HG02610 (cell line): Measurements from ENCODE around the gene KCNQ1OT1.

Experiments
- ATAC-seq: cut with Tn5 transposase; IDR thresholded peaks from one replicate; pipeline ENCODE4 v1.9.1; 2021; ENCODE audit warnings: mild to moderate bottlenecking, moderate library complexity; ENCODE audit not compliant: unreplicated experiment

Gene KCNQ1OT1

GRCh38 chr11:2669634-2670469, 29.9 kb downstream of the KCNQ1OT1 start:
- ATAC-seq: no peak

GRCh38 chr11:2668876-2669275, 30.9 kb downstream of the KCNQ1OT1 start:
- ATAC-seq: no peak

GRCh38 chr11:2667940-2668339, 31.9 kb downstream of the KCNQ1OT1 start:
- ATAC-seq: no peak

- no peak for ATAC-seq
Observed at GRCh38 chr11:2666828-2667570, 32.8 kb downstream of the KCNQ1OT1 start.

- ATAC-seq: no peak
Observed at GRCh38 chr11:2666401-2666741, 33.4 kb downstream of the KCNQ1OT1 start.

GRCh38 chr11:2665526-2666400, 34.0 kb downstream of the KCNQ1OT1 start:
- ATAC-seq: no peak

GRCh38 chr11:2664791-2665525, 34.8 kb downstream of the KCNQ1OT1 start:
- ATAC-seq: no peak

GRCh38 chr11:2664376-2664775, 35.4 kb downstream of the KCNQ1OT1 start:
- no peak for ATAC-seq

- no peak for ATAC-seq
Observed at GRCh38 chr11:2663915-2664314, 35.9 kb downstream of the KCNQ1OT1 start.

- no peak for ATAC-seq
Observed at GRCh38 chr11:2663506-2663905, 36.3 kb downstream of the KCNQ1OT1 start.

- ATAC-seq: no peak
Observed at GRCh38 chr11:2662430-2663299, 37.1 kb downstream of the KCNQ1OT1 start.

GRCh38 chr11:2662024-2662312, 37.8 kb downstream of the KCNQ1OT1 start:
- no peak for ATAC-seq

GRCh38 chr11:2661173-2662023, 38.4 kb downstream of the KCNQ1OT1 start:
- no peak for ATAC-seq

GRCh38 chr11:2660357-2660939, 39.3 kb downstream of the KCNQ1OT1 start:
- no peak for ATAC-seq

- no peak for ATAC-seq
Observed at GRCh38 chr11:2657697-2658284, 42.0 kb downstream of the KCNQ1OT1 start.

- ATAC-seq: no peak
Observed at GRCh38 chr11:2656859-2657258, 42.9 kb downstream of the KCNQ1OT1 start.

GRCh38 chr11:2655834-2656622, 43.8 kb downstream of the KCNQ1OT1 start:
- ATAC-seq: no peak
